HG03432 (cell line): ENCODE measurements around the gene BMX.

Source experiments
- ATAC-seq: cut with Tn5 transposase; IDR thresholded peaks from one replicate; pipeline ENCODE4 v1.9.1; 2021; ENCODE audit warnings: mild to moderate bottlenecking, moderate library complexity; ENCODE audit not compliant: unreplicated experiment

The BMX gene

GRCh38 chrX:15505101-15505500, 4.5 kb downstream of the BMX start:
- ATAC-seq: no peak

GRCh38 chrX:15507005-15507404, 6.4 kb downstream of the BMX start:
- ATAC-seq: no peak

GRCh38 chrX:15509845-15510244, 9.2 kb downstream of the BMX start:
- no peak for ATAC-seq

- no peak for ATAC-seq
These were observed 11.0 kb downstream of the BMX start for GRCh38 chrX:15511563-15511962.

- ATAC-seq: no peak
These were observed 11.9 kb downstream of the BMX start for GRCh38 chrX:15512401-15512965.

- no peak for ATAC-seq
These were observed 13.7 kb downstream of the BMX start for GRCh38 chrX:15514279-15514678.

DNA sequence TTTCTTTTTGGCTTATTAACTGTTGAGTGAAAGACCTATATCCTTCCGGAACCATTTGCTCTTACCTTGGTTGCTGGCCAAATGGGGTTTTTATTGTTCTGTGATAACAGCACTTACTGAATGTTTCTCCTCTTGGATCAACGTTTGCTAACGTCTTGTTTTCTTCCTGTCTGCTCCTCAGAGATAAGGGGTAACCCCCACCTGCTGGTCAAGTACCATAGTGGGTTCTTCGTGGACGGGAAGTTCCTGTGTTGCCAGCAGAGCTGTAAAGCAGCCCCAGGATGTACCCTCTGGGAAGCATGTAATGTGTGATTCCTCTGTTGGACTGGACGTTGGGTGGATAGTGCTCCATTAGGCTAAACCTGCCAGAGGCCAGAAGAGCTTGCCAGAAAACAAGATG, 15.3 kb downstream of the BMX start:
- no peak for ATAC-seq

GRCh38 chrX:15522464-15522863, 21.9 kb downstream of the BMX start:
- ATAC-seq: no peak

- no peak for ATAC-seq
These were observed 22.5 kb downstream of the BMX start for GRCh38 chrX:15523088-15523487.

GRCh38 chrX:15524417-15524816, 23.8 kb downstream of the BMX start:
- no peak for ATAC-seq

DNA sequence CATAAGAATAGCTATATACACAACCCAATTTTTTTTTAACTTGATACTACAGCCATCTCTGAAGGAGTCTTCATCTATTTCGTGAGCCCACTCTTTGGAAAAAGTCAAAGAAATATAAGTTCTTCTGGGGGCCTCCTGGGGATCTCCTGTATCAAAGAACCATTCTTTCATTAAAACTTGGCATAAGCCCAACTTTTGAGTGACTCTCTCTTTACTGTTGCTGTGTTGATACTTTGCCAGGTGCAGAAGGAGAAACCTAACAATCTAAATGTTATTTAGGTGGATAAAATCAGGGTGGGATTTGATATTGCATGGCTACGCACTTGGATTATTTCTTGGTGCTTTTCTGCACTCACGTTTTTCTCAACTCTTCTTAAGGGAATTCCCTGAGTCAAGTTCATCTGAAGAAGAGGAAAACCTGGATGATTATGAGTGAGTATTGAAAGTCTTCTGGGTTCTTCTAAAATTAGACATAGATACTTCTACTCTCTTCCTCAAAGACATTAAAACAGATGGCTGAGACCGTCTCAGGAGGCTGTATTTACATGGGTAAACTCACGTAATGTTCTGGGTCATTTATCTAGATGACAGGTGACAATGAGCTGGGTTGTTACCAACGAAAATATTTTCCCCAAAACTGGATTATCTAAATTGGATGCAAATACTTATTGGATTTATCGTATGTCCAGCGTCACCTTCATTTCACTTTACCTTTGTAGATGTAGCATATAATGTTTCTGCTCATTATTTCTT, 25.2 kb downstream of the BMX start:
- no peak for ATAC-seq

DNA sequence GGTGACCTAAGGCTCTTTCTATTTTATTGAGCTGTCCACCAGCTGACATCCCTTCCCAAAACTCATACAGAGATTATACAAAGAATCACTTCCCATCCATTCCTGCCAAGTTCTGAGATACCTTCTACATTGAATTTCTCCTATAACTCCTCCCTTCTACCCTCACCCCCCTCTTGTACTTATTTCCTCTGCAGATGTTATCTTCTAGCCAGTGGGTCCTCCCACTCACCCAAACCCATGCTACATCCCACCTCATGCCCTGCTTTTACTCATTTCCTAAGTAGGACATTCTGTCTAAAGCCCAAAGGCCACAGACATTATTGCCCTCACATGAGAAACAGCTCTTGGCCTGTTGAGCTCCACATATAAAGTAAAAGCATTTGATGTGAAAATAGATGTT, 28.6 kb downstream of the BMX start:
- no peak for ATAC-seq

DNA sequence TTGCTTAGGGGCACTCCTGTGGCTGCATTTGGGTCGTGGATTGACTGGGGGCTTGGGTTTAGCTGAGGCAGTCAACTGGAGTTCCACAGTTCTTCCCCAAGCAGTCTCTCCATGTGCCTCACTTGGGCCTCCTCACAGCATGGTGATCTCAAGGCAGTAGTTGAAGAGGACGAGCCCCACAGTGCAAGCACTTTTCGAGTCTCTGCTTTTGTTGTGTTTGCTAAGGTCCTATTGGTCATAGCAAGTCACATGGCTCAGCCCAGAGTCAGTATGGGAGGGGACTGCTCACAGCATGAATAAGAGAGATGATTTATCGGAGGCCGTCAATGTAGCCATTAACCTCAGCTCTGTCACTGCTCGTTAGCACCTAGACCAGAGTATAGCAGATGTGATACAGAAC, 29.7 kb downstream of the BMX start:
- no peak for ATAC-seq

- no peak for ATAC-seq
These were observed 46.1 kb downstream of the BMX start for GRCh38 chrX:15546745-15547144.

- no peak for ATAC-seq
These were observed 46.7 kb downstream of the BMX start for GRCh38 chrX:15547356-15547755.

DNA sequence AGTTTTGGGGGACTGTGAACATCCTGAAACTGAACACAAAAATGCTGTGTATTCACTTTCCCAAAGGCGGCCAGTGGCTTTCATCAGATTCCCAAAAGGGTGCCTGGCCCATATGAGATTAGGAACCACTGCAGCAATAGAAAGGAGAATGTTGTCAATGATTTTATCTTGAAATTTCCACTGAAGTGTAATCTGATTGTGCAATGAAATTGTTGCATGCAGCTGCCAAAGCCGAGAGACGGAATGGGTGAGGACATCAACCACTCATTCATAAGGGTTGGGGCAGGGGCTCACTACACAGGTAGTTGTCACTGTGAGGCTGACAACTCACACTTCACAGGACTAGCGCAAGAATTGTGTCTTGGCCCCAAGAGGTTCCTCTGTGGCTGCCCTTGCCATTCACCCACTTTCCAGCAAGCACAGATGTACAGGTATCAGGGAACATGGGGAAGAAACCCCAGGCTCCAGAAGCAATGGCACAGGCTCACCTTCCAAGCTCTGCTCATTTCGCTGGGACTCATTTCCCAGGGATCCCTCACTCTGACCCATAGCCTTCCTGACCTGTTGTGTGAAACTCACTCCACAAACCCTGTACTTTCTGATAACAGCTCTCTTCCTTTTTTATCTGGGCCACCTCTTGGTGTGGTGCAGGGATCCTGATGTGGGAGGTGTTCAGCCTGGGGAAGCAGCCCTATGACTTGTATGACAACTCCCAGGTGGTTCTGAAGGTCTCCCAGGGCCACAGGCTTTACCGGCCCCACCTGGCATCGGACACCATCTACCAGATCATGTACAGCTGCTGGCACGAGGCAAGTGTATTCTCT, 48.8 kb downstream of the BMX start:
- ATAC-seq: no peak

DNA sequence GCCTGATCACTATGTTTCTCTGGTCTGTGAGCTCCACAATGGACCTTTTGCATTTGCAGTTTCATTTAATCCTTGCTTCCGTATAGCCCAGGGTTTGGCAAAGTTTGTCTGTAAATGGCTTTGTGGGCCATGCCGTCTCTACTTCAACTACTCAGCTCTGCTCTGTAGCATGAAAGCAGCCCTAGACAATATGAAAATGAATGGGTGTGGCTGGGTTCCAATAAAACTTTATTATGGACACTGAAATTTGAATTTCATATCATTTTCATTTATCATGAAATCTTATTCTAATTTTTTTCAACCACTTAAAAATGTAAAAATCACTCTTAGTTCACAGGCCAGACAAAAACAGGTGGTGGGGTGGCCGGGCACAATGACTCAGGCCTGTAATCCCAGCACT, 58.6 kb downstream of the BMX start:
- ATAC-seq: no peak

- ATAC-seq: no peak
These were observed 60.3 kb downstream of the BMX start for GRCh38 chrX:15560924-15561323.

- ATAC-seq: no peak
These were observed 62.4 kb downstream of the BMX start for GRCh38 chrX:15563056-15563455.

DNA sequence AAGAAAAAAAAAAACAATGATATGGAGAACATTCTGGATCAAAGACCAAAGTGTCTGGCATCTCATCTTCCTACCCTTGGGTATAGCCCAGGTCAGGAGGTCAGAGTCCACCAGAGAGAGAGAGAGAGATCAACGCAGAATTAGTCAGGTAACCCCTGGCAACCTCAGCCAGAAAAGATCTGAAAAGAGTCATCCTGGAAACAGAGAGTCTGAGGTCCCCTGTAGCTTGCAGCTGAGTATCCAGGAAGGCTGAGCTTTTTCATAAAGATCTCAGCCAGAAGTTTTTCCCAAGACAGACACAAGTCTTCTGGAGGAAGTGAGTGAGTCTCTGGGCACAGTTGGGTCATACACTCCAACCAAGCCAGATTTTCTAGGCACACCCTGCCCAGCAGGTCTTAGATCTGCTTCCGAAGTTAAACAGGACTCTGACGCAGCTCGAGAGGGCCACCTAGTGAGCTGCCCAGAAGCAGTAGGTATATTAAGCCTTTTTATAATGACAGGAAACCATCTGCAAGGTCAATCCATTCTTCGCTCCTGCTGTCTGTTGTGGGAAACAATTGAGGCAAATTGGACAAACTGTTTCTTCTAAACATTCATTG, 64.5 kb downstream of the BMX start:
- ATAC-seq: no peak

DNA sequence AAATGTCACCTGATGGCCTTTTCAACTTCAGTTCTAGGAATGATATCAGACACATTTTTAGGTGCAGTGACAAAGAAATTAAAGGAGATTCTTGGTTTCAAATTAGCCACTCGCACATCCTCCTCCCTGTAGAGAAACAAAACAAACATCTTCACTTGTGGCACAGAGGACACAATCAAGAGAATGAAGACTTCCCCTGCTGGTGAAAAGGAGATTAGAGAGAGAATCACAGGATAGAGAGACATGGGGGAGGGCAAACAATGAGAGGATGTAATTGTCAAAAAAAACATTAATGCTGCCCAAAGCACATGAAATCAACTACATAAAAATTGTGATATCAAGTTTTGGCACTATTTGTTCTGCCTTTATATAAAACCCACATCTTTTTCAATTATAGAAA, 65.6 kb downstream of the BMX start:
- ATAC-seq: no peak

DNA sequence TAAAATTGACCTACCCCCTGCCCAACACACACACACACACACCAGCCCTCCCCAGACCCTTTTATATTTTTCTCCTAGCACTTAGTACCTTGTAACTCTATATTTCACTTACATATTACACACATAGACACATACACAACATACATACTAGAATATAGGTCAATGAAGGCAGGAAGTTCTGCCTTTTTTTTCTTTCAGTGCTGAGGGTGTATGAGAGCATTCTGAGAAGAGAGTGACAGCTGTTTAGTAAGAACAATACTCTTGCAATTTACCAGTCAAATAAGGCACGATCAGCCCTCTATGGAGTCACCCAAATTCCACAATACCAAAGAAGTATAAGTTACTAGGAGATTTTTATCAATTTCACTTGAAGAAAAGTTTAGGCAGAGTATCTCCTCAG, 66.7 kb downstream of the BMX start:
- ATAC-seq: no peak
